NCI-H524 (cell line): ENCODE results near the gene SAMSN1.
A peak's percentile ranks its signal among the peaks of the same experiment; 100 is the strongest.

Experiments used
- DNase-seq, 2 experiments: peaks; one replicate each; lab custom pipeline; 2025; lab: John Stamatoyannopoulos, UW

Gene SAMSN1

DNA sequence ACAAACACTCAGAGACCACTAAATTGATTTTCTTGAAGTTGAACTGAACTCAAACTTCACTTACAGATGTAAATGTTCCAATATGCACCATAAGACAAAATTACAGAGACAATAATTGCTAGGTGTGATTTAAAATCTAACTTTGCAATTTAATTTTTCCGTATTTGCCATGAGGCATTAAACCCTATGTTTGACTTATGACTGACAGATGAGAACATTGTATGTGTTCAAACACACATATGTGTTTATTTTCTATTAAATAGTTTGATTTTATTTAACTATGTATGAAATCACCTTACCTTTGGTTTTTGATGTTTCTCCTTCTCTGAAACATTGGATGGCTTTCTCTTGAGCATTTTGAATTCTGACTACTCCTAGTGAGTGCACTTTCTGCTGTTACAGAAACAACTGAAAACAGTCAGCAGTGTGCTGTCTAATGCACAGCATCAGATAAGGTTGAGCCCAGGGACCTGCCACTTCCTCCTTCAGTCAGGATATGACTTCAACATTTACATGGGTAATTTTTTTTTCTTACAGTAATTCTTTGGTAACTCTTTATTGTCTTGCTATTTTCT lies at the start of gene SAMSN1:
SAMSN1 (minus strand) TSS at position 410 of the 575 bp plus-strand sequence; CDS start at position 356, 54 bp downstream.
- DNase-seq: no peak

DNA sequence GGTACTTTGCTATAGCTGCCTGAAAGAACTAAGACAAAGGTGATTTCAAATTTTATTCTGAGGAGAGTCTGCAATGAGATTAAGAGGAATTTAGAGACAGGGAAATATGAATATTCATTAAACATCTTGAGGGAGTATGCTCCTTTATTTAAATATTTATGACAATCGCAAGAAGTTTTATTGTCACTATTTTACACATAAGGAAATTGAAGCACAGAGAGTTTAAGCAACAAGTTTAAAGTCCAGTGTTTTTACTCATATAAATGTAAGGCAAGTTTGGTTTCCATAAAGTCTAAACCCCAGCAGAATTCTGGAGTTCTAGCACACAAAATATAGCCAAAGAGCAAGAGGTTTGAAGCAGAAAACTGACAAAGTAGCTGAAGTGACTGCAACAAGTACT lies 49.3 kb upstream of the SAMSN1 start:
- DNase-seq: no peak

DNA sequence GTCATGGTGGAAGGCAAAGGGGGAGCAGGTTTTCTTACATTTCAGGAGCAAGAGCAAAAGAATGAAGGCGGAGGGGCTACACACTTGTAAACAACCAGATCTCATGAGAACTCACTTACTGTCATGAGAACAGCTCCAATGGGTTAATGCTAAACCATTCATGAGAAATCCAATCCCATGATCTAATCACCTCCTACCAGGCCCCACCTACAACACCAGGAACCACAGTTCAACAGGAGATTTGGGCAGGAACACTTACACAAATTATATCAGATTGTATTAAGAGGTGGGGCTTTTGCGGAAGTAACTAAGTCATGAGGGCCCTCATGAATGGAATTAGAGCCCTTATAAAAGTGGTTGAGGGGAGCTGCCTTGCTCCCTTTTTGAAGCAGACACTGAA lies 48.9 kb upstream of the SAMSN1 start:
- DNase-seq: no peak

DNA sequence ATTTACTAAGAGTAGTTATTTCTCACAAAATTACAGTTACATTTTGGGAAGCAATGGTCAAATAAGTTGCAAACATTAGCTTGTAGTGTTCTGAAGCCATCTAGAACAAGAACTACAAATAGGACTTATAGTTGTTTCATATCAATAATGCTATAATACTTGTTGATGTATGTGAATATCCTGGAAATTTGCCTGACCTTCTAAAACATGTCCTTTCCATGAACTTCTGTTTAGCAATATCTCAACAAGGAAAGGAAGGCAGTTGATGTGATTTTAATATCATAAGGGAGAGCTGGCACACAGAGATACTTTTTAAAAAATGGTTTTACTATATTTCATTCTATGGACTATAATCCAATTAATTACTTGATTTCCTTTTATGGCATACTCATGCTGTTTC lies 47.1 kb upstream of the SAMSN1 start:
- no peak for DNase-seq

DNA sequence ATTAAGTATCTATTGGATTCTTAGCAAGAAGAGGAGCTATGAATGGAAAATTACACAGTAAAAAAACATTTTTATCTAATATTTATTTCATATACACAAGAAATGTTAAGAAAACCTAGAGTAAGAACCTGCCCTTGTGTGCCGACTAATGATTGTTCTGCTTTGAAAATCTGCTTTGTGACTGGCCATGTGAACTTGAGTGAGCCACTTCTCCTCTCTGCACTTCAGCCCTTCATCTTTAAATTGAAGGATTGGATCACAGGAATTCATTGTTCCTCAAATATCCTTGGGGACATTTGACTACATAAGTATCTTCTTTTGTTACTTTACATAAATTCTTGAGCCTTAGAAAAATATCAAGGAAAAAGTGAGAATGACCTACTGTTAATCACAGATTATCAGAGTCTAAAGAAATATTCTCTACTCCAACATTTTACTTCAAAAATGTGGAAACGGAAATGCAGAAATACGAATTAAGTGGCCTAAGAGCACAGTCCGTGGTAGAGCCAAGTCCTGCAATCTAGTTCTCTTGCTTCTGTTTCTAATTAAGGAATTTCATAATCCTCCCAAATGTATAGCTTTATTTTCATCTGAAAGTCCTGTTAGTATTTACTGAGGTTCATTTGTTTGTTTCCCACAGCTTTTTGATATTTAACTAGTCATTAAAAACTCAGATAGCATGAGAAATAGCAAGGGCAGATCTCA lies 46.3 kb upstream of the SAMSN1 start:
- no peak for DNase-seq

DNA sequence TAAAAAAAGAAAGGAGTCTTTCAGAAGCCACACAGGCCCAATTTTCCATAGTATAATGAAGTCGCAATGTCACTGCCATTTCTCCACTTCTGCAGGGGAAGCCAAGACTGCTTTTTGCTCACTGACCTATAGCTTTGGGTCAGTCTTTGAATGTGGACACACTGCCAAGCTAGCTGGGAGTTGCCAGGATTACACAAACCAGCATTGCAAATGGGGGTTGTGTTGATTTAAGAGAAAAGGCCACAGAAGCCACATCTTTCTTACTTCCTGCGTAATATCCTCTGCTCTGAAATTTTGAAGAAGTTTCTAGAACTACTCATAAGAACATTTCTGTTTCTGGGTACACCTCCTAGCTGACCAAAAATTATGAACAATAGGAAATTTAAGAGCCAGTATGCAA lies 45.8 kb upstream of the SAMSN1 start:
- DNase-seq: no peak

DNA sequence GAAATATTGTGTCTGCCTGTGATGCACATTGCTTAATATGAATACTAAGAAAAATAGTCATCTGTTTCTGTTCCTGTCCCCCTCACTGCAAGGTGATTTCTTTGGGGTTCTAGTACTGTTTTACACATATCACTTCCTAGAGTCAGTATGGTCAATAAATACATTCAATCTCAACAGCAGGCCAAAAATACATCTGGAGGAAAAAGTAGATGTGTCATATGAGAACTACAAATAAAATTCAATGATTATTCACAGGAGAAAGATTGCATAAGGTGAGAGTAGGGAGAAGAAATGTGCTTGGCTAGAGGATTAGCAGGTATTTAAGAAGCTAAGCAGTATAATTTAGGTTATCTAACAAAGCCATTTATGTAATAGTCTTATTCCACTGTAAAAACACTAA lies 45.3 kb upstream of the SAMSN1 start:
- peak in 1 of 2 experiments; percentile 14 for DNase-seq

DNA sequence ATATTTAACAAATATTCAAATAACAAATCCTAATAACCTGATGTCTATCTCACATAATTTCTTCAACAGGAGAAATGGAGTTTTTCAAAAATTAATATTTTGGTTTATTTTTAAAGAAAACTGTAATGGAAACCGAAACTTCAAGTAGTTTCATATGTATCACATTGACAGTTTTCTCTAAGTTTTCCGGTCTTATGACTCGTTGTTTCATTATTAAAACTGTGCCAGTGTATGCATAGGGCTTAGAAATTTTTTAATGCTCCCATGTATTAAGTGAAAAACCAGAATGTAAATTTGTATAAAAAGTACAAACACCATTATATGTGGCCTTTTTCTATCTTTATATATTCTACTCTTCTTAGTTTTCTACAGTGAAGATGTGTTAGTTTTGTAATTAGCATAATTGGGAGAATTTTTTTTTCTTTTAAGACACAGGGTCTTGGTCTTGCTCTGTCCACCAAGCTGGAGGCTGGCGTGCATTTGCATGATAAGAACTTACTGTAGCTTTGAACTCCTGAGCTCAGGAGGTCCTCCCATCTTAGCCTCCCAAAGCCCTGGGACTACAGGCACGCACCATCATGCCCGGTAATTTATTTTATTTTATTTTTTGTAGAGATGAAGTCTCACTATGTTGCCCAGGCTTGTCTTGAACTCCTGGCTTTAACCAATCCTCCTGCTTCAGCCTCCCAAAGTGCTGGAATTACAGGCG lies 43.9 kb upstream of the SAMSN1 start:
- no peak for DNase-seq

DNA sequence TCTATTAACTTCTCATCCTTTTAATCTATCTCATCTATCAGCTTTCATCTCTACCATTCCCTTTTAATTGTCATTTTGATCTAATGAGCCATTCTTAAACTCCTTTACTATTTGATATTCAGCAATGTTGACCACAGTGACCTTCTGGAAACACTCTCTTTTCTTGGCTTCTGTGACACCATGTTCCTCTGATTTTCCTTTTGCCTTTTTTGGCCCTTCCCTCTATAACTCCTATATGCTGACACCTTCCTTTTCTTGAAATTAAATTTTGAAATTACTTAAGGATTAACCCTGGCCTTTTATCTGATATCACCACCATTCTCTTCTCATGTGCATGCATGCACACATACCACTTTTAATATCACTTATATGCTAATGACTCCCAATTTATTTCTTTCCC lies 41.2 kb upstream of the SAMSN1 start:
- DNase-seq: no peak

DNA sequence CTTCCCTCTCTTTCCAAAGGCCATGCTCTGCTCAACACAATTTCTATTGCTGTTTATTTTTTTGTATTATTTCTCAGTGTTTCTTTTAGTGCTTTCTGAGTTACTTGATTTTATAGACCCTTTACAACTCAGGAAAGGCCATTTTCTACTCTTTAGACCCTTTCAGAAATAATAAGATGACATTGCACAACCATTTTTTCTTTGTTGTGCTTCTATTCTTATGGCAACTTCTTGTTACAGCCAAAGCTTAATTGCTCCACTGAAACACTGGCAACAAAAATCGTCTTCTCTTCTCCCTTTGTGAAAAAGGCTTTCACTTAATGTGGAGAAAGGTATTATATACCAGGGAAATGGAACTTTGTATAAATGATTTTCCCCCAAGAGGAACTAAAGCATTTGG lies 39.0 kb upstream of the SAMSN1 start:
- no peak for DNase-seq

DNA sequence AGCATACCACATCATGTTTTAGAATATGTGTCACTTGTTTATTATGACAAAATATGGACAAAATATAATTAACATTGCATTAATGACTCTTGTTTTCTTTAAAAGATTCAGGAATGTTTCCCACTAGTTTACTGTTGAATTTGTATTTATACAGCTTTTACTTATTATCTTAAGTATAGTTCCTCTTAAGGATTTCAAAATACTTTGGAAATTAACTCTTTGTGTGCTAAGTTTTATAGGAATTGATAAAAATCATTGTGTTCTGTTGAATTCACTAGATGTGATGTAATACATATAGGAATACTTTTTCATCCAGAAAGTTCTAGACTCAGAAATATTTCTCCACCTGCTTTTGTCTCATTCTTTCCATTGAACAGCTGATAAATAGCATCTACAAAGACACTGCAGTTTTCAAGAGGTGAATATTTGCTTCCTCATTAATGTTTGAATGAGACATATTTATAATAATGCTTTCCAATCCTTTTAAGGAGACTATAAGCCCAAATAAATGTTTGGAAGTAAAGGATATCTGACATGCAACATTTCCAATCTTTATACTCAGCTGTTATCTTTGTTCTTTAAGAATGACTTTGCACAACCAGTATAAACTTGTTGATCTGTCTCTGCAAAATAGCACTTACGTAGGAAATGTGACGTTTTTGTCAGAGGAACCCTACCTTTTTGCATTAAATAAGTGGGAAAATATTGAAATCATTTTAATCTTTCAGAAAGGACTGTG lies 38.4 kb upstream of the SAMSN1 start:
- DNase-seq: no peak

DNA sequence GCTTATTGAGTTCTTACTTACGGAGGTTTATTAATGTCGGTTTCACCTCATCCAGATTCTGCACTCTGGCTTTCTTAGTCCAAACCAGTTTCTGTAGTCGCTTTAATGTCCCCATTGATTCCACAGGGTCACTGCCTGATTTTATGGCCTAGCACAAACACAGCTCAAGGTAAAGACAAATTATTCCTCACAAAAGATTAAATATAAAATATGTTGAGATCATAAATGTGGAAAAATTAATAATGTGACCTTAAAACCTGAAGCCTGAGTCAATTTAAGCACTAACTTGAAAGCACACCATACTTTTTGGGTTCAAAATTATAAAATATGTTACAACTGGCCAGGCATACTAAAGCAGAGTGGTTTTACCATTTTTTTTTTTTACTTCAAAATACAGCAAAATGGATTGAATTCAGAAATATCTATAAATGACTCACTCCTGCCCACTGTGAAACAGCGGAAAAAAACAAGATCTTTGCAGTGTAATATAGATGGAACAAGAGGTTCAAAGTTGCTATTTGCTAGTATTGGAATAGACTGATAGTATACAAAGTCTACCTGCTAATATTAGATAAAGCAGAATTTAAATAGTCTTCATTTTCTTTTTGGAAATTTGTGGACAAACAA lies 37.6 kb upstream of the SAMSN1 start:
- no peak for DNase-seq

DNA sequence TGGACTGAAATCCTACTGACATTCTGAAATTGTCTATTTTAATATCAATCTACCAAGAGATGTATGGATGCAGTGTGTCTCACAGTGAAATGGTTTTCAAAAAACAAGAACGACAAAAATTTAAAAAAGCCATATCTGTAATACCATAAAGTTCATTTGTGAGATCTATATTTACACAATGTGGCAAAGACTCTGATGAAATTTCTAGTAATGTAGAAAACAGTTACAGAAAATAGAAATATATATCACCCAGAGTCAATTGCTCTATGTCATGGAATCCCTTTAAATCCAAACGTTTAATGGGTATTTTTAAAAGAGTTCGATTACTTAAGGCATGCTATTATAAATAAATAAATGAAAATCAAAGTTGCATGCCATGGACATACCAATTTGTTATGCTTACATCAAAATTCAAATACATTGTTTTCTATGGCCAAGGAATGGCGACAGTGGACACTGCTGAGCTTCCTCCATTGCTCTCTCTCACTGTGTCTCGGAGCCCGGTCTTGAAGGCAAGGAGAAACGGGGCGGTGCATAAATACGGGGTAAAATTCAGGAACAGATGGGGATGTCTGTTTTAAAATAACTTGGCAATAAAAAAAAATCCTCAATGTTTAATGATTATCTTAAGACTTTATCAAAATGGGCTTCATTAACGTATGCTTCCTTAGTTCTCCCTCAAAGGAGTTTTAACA lies 37.0 kb upstream of the SAMSN1 start:
- no peak for DNase-seq

DNA sequence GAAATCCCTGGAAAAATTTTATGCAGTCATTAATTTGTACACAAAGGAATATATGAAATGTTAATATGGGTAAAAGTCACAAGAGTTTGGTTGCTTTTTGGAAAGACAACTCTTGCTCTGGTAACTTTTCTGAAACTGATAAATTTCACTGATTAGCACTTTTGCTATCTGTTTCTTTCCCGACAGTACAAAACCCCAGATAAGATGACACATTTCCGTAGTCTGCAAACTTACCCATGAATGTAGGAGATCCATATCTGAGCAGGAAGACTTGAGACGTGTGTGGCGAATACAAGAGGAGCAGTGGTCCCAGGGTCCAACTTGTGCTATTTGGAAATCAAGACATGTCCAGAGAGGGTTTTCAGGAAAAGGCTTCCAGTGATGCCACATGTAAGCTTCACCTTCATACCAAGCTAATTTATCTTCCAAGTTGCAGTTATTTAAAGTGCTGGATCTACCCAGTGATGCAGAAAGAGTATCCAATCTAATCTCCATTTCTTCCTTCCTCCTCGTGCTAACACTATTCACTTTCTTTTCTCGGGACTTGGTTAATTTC lies 35.9 kb upstream of the SAMSN1 start:
- DNase-seq: no peak

DNA sequence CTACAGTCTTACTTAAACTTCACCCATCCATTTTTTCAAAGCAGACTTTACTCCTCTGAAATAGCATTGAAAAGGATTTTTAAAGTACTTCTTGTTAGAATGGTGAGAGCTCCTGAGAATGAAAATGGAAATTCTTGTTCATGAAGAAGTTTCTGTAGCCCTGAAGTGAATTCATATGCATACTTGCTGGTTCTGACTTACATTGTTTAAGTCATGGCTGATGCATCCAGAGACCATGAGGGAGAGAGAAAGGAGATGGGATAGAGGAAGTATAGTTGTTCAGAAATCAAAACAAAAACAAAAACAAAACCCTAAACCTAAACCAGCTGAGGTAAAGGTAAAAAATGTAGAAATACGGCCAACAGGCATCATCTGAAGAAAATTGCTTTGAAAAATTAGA lies 27.1 kb upstream of the SAMSN1 start:
- no peak for DNase-seq

DNA sequence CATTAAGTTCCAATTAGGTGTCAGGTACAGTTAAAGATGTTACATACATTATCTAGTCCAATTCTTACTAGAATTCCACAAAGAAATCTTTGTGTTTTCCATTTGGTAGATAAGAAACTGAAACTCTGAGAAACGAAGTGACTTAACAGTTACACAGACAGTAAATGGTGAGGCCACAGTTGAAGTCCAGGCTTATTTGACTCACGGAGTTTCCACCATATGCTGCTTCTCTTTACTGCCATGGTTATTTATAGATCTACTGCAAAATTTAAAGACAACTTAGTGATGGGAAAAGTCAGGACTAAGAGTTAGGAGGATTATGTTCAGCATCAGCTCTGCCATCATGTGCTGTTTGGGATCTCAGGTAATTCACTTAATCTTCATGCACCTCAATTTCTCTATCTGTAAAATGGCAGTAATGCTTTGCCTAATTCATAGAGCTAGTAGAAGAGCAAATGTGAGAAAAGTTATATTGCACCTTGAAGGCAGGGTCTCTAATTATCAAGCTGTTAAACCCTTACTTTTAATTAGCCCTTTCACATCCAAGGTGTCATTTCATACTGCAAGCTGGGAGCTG lies 26.2 kb upstream of the SAMSN1 start:
- DNase-seq: no peak

DNA sequence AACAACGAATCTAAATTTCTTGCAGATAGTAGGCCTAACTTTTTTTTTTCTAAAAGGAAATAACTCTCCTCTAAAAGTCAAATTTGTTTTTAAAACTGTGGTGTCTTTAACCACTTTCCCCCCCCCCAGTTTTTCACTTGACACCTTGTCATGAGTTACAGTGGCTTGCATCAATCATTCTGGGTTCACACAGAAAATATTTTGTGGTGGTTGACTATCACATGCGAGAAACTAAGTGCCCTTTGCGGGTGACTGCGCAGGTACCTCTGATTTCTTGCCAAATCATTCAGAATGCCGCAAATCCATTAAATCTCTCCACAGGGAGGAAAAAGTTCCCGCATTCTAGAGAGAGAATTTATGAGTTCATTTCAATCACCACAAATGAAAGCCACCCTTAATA lies 23.8 kb upstream of the SAMSN1 start:
- DNase-seq: no peak

DNA sequence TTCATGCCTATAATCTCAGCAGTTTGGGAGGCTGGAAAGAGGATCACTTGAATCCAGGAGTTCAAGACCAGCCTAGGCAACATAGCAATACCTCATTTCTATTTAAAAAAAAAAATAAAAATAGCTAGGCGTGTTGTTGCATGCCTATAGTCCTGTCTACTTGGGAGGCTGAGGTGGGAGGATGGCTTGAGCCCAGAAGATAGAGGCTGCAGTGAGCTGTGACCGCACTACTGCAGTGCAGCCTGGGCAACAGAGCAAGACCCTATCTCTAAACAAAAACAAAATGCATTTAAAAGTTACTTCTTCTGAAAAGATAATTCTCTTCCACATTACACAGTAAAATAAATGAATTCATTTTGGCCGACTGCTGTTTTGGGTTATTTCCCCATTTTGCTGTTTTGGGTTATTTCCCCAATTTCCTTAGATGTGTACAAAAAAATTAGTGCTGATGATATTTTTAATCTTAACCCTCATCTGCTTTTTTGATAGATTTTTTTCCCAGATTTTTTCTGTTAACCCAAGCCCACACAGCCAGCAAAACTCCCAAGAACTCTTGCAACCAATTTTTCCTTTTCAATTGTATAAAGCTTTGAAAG lies 23.0 kb upstream of the SAMSN1 start:
- no peak for DNase-seq

DNA sequence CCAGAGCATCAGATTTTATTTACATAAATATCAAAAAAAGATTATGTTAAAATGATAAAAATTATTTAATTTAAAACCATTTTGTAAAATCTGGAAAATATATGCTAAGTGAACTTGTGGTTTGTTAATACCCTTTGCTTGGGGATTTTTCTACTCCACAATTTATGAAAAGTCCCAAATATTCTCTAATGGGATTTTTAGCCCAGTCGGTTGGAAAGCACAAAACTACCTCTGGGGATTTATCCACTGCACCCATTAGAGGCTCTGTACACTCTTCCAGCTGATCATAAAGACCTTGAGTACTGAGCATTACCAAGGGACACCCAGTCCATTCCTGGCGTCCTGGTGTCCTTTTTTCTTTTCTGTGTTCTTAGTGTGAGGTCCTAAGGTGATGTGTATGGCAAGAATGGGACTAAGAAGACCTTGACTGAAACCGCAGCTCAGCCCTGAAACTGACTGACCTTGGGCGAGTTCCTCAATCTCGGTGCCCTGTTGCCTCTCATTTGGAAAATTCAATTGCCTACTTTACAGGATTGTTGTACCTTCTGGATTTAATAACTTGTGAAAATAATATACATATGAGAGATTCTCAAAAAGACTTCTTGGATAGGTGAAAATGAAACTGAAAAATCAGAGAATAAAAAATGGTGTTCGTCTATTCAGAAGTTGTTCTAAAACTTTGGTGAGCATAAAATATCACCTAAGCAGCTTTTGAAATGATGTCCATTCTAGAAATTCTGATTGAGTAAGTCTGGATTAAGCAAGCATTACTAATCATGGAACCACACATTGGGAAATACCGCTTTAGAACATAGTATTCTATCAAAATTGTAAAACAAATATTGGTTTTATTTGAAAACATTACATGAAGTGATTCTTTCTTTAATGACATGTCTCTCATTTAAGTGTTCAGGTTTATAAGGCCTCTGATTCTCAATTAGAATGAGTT lies 21.5 kb upstream of the SAMSN1 start:
- no peak for DNase-seq
